Endothelial cell of umbilical vein (primary cell): ENCODE results near the gene NR1D2. TPM values are rescaled to one million over a fixed set of nuclear protein-coding genes. Genes with fewer than 3 reads are reported as not detected.

Source experiments
- BruUV-seq: library from RNA; stranded (reverse); fragments of 400-500 nt; replicated peaks from 2 replicates; lab custom pipeline; 2021; lab: Mats Ljungman, UMichigan
- CTCF ChIA-PET: fragments of 300-600, 350-600 bp; sonication (Branson Sonifier 250); formaldehyde crosslinking; loops from one replicate; lab custom pipeline; 2021; ENCODE audit warnings: antibody characterized with exemption, inconsistent platforms; lab: Charles Lee
- POLR2A ChIA-PET: fragments of 300-600, 350-600 bp; sonication (Branson Sonifier 250); formaldehyde crosslinking; loops from one replicate; lab custom pipeline; 2021; ENCODE audit warnings: antibody characterized with exemption, inconsistent platforms; lab: Charles Lee
- DNase-seq: peaks from one replicate; pipeline ENCODE4 v3.0.0-alpha.2; 2011; ENCODE audit warnings: low read depth, low spot score
- FAIRE-seq: peaks from 2 replicates; lab custom pipeline; 2011; peaks lifted over from hg19 to GRCh38; lab: Jason Lieb, UNC
- H2AFZ ChIP-seq: 2 replicates; pipeline ENCODE4 v1.6.0; 2012; ENCODE audit warnings: low read depth, low read length, control low read depth, inconsistent platforms
- H3K27ac ChIP-seq: 2 replicates; pipeline ENCODE4 v1.5.1; 2011; ENCODE audit warnings: low read depth, mild to moderate bottlenecking, control low read depth, low read length, moderate library complexity; ENCODE audit not compliant: insufficient read depth
- H3K27me3 ChIP-seq, 2 experiments: 2 replicates each; pipeline versions ENCODE4 v1.6.0 to v1.6.1; 2011; ENCODE audit warnings: low read length in 2 of 2, mixed read lengths in 1 of 2; ENCODE audit not compliant: control insufficient read depth in 2 of 2, insufficient read depth in 2 of 2
- H3K36me3 ChIP-seq, 2 experiments: 2 replicates in 1 of 2; 3 replicates in 1 of 2; pipeline ENCODE4 v1.5.1; 2011; ENCODE audit warnings: low read length in 2 of 2, mild to moderate bottlenecking in 1 of 2, moderate library complexity in 1 of 2; ENCODE audit not compliant: control insufficient read depth in 2 of 2, insufficient read depth in 2 of 2; ENCODE audit errors: extremely low read depth in 1 of 2
- H3K4me1 ChIP-seq: 3 replicates; pipeline ENCODE4 v1.5.1; 2011; ENCODE audit warnings: mild to moderate bottlenecking, low read length; ENCODE audit not compliant: control insufficient read depth, insufficient read depth; ENCODE audit errors: extremely low read depth
- H3K4me2 ChIP-seq: 2 replicates; pipeline ENCODE4 v1.6.1; 2011; ENCODE audit warnings: low read length, control low read depth, mixed read lengths; ENCODE audit not compliant: insufficient read depth
- H3K4me3 ChIP-seq, 3 experiments: fragments of 200-600 bp in 1 of 3; sonication (generic), shearing (Covaris generic) in 1 of 3; replicated peaks in 1 of 3; 2 replicates each; pipeline ENCODE4 v1.5.1; 2011 to 2016; ENCODE audit warnings: control low read depth in 3 of 3, low read length in 3 of 3, mild to moderate bottlenecking in 2 of 3, inconsistent platforms in 1 of 3, low read depth in 1 of 3, moderate library complexity in 1 of 3; ENCODE audit not compliant: insufficient read depth in 1 of 3
- H3K79me2 ChIP-seq: 2 replicates; pipeline ENCODE4 v1.6.0; 2012; ENCODE audit warnings: low read length, inconsistent platforms; ENCODE audit not compliant: control insufficient read depth, insufficient read depth
- H3K9ac ChIP-seq: replicated peaks from 2 replicates; pipeline ENCODE3; 2011; ENCODE audit warnings: low read length, control low read depth; ENCODE audit not compliant: insufficient read depth; ENCODE audit errors: extremely low read depth
- H3K9me1 ChIP-seq: replicated peaks from 3 replicates; pipeline ENCODE4 v1.6.0; 2011; ENCODE audit warnings: mild to moderate bottlenecking, low read length; ENCODE audit not compliant: control insufficient read depth, insufficient read depth; ENCODE audit errors: extremely low read depth
- H3K9me3 ChIP-seq: replicated peaks from 2 replicates; pipeline ENCODE4 v1.5.1; 2012; ENCODE audit warnings: low read length, inconsistent platforms; ENCODE audit not compliant: control insufficient read depth, insufficient read depth
- H4K20me1 ChIP-seq: replicated peaks from 2 replicates; pipeline ENCODE3; 2011; ENCODE audit warnings: mild to moderate bottlenecking, low read length; ENCODE audit not compliant: control insufficient read depth, insufficient read depth; ENCODE audit errors: extremely low read depth
- EZH2 ChIP-seq: IDR thresholded peaks from 2 replicates; pipeline ENCODE4 v1.6.1; 2012; ENCODE audit warnings: borderline replicate concordance, low read depth, mild to moderate bottlenecking, moderate library complexity, low read length, inconsistent platforms; ENCODE audit not compliant: severe bottlenecking
- FOS ChIP-seq: IDR thresholded peaks from 2 replicates; pipeline ENCODE4 v1.6.1; 2011; ENCODE audit warnings: mild to moderate bottlenecking, low read length, moderate library complexity, borderline replicate concordance; ENCODE audit not compliant: insufficient read depth
- GATA2 ChIP-seq: IDR thresholded peaks from 2 replicates; pipeline ENCODE4 v1.7.0; 2011; ENCODE audit warnings: low read depth, mild to moderate bottlenecking, moderate library complexity, mixed read lengths, low read length; ENCODE audit not compliant: insufficient read length, insufficient read depth
- JUN ChIP-seq: IDR thresholded peaks from 2 replicates; pipeline ENCODE4 v1.6.1; 2011; ENCODE audit warnings: borderline replicate concordance, low read depth; ENCODE audit not compliant: insufficient read length, insufficient read depth
- MYC ChIP-seq: IDR thresholded peaks from one replicate; pipeline ENCODE4 v1.6.1; 2011; ENCODE audit warnings: mild to moderate bottlenecking, low read depth, low read length
- POLR2A ChIP-seq: IDR thresholded peaks from 2 replicates; pipeline ENCODE4 v1.6.1; 2012; ENCODE audit warnings: low read depth, mild to moderate bottlenecking, control low read depth, low read length
- POLR2AphosphoS5 ChIP-seq: IDR thresholded peaks from 2 replicates; pipeline ENCODE4 v1.6.1; 2012; ENCODE audit warnings: low read depth, mild to moderate bottlenecking, control low read depth, low read length, moderate library complexity; ENCODE audit not compliant: insufficient read depth
- dilution Hi-C: fragments of 300-500 bp; cut with MboI; formaldehyde crosslinking; loops from one replicate; pipeline ENCODE4 v1.15.0; 2019; ENCODE audit warnings: low sequenced_read_pairs; ENCODE audit not compliant: extremely low pct_ligation_motif_present
- intact Hi-C: fragments of 100-400 bp; cut with micrococcal nuclease; formaldehyde crosslinking; loops from one replicate; pipeline ENCODE4 v1.10.0; 2022
- polyA plus RNA-seq, 4 experiments: library from polyadenylated mRNA; depleted of rRNA in 3 of 4; stranded (reverse) in 3 of 4; unstranded in 1 of 4; fragments of >200 nt; gene quantifications; 2 replicates each; pipeline versions ENCODE4 v1.2.1 to v1.2.3, GENCODE V29; 2011 to 2012; ENCODE audit warnings: missing spikeins in 1 of 4
- total RNA-seq: library from RNA; stranded (reverse); gene quantifications from 2 replicates; pipeline ENCODE4 v1.2.3, GENCODE V29; 2021
- TF ChIP-seq, protein P1 (sequence below), 2 donors: IDR thresholded peaks; 1 replicate in 1 of 2; 2 replicates in 1 of 2; pipeline ENCODE4 v1.5.1; 2011; ENCODE audit warnings: low read length in 2 of 2, mild to moderate bottlenecking in 2 of 2, moderate library complexity in 2 of 2, control low read depth in 1 of 2, inconsistent platforms in 1 of 2, low read depth in 1 of 2; ENCODE audit not compliant: insufficient read depth in 1 of 2; ENCODE audit errors: extremely low read depth in 1 of 2

The NR1D2 gene
- total and polyA plus RNA-seq, 2 donors (not counting 3 experiments of a cell fraction or from before 2014, with no cell fraction given): 4.3 to 14.6 TPM

DNA sequence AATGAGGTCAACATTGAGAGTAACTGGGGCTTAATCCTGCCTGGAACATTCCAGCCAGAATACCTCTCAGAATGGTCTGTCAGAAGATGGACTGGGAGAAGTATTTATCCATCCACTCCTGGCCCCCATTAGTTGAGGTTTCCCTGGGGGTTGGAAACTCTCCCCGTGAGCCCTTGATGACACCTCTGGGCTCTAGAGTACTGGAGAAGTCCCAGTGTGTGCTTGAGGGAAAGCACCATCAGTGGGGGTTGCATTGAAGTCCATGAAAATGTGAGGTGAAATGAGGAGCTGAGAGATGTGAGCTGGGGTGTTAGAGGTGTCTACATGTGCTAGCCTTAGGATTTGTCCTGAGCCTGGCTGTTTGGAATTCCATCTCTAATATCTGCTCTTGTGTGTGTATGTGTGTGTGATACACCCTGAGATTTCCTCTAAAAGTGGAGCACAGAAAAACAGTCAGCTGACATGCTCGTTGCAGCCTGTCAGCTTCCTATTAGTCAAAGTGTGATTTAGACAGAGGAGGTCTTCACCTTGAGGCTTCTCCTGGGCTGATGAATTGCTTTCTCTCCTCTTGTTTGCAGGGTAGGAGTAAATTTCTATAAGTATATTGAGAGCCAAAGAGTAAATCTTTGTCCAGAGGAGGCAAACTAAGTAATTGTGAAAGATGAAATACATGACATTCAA is 67.6 kb downstream of the NR1D2 start:
- no peaks in the 10 kb centered on the region for H3K27me3 ChIP-seq
- no peak overlapping the region for H3K9ac ChIP-seq
- no peaks in the 10 kb centered on the region for H4K20me1 ChIP-seq
- no TSS peak for BruUV-seq
- DNase-seq (no peak), FAIRE-seq (no peak)
- dilution Hi-C loops: no loop called here
- intact Hi-C loops: no loop called here
- no peak overlapping the region for H3K4me2 ChIP-seq
- TF ChIP-seq GATA2 (no peak), POLR2AphosphoS5 (no peak), POLR2A (no peak), JUN (no peak), EZH2 (no peak), MYC (no peak), FOS (no peak)
- TF ChIP-seq, protein P1, sequence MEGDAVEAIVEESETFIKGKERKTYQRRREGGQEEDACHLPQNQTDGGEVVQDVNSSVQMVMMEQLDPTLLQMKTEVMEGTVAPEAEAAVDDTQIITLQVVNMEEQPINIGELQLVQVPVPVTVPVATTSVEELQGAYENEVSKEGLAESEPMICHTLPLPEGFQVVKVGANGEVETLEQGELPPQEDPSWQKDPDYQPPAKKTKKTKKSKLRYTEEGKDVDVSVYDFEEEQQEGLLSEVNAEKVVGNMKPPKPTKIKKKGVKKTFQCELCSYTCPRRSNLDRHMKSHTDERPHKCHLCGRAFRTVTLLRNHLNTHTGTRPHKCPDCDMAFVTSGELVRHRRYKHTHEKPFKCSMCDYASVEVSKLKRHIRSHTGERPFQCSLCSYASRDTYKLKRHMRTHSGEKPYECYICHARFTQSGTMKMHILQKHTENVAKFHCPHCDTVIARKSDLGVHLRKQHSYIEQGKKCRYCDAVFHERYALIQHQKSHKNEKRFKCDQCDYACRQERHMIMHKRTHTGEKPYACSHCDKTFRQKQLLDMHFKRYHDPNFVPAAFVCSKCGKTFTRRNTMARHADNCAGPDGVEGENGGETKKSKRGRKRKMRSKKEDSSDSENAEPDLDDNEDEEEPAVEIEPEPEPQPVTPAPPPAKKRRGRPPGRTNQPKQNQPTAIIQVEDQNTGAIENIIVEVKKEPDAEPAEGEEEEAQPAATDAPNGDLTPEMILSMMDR (IDR thresholded peaks at IDR 0.05; ENCODE audit: extremely low read depth in 1 of 2, insufficient read depth in 1 of 2, low read depth in 1 of 2, low read length in 2 of 2): no peak
- no peak overlapping the region for H3K4me3 ChIP-seq
- no peak overlapping the region for H2AFZ ChIP-seq
- ChIA-PET CTCF (no interaction called here), POLR2A (interaction anchor here (0.7 kb wide), 1 partner anchor 176 kb away, joined by 4 read pairs; no protein-coding TSS in a partner anchor)
- H3K79me2 ChIP-seq: no peaks in the 10 kb centered on the region
- H3K4me1 ChIP-seq: no peaks in the 10 kb centered on the region
- no peak overlapping the region for H3K27ac ChIP-seq
- H3K36me3 ChIP-seq: no peaks in the 10 kb centered on the region
- no peaks in the 10 kb centered on the region for H3K9me3 ChIP-seq
- H3K9me1 ChIP-seq: no peaks in the 10 kb centered on the region
